B cell (primary cell): ENCODE results near the gene TNRC6B. TPM values are rescaled to one million over a fixed set of nuclear protein-coding genes. Genes with fewer than 3 reads are reported as not detected.
"Not testable (repeated sequence)": the region's sequence is repeated elsewhere in the genome, so short reads cannot be mapped to it uniquely, and the experiment has no call there.

Source experiments
- ATAC-seq: fragments of 200-7000 bp; cut with Tn5 transposase; one replicate; pipeline ENCODE4 v1.10.0; 2021; ENCODE audit warnings: low read depth, mild to moderate bottlenecking, moderate number of reproducible peaks, moderate library complexity
- CTCF ChIA-PET: fragments of 350-600 bp; sonication (Branson Sonifier 250); formaldehyde crosslinking; loops from one replicate; lab custom pipeline; 2021; ENCODE audit warnings: antibody characterized with exemption, inconsistent platforms; lab: Charles Lee
- POLR2A ChIA-PET: fragments of 350-600 bp; sonication (Branson Sonifier 250); formaldehyde crosslinking; loops from one replicate; lab custom pipeline; 2021; ENCODE audit warnings: antibody characterized with exemption; lab: Charles Lee
- DNase-seq: peaks from one replicate; pipeline ENCODE4 v3.0.0; 2013
- H2AFZ ChIP-seq: 2 replicates; pipeline ENCODE4 v1.6.1; 2012; ENCODE audit warnings: mild to moderate bottlenecking, low read depth, low read length; ENCODE audit not compliant: insufficient read depth, poor library complexity, severe bottlenecking
- H3K27ac ChIP-seq, 2 donors: 1 replicate in 1 of 2; 2 replicates in 1 of 2; pipeline ENCODE4 v1.5.1; 2012 to 2013; ENCODE audit warnings: low read length in 2 of 2, mild to moderate bottlenecking in 2 of 2, moderate library complexity in 1 of 2
- H3K27me3 ChIP-seq, 4 experiments: fragments of 200-600 bp in 1 of 4; sonication (generic) in 1 of 4; replicated peaks in 1 of 4; 1 replicate in 2 of 4; 2 replicates in 2 of 4; pipeline versions ENCODE4 v1.6.1 to v1.7.0; 2013 to 2016; ENCODE audit warnings: low read length in 3 of 4, mild to moderate bottlenecking in 2 of 4, mixed read lengths in 1 of 4, moderate library complexity in 1 of 4; ENCODE audit not compliant: insufficient read depth in 4 of 4, control insufficient read depth in 3 of 4; ENCODE audit errors: control extremely low read depth in 1 of 4
- H3K36me3 ChIP-seq, 2 experiments: replicated peaks in 1 of 2; 1 replicate in 1 of 2; 2 replicates in 1 of 2; pipeline versions ENCODE4 v1.6.1 to v1.7.1; 2013; ENCODE audit warnings: low read length in 1 of 2; ENCODE audit not compliant: insufficient read depth in 2 of 2, control insufficient read depth in 1 of 2; ENCODE audit errors: control extremely low read depth in 1 of 2, extremely low read depth in 1 of 2
- H3K4me1 ChIP-seq, 2 donors: fragments of 200-600 bp in 1 of 2; sonication (generic) in 1 of 2; 1 replicate in 1 of 2; 2 replicates in 1 of 2; pipeline versions ENCODE4 v1.5.1 to v1.6.1; 2013 to 2017; ENCODE audit warnings: low read length in 2 of 2; ENCODE audit not compliant: control insufficient read depth in 2 of 2, insufficient read depth in 2 of 2
- H3K4me2 ChIP-seq: replicated peaks from 2 replicates; pipeline ENCODE3; 2012; ENCODE audit warnings: mild to moderate bottlenecking, low read depth, low read length; ENCODE audit not compliant: poor library complexity, severe bottlenecking
- H3K4me3 ChIP-seq, 5 experiments: fragments of 200-600 bp in 1 of 5; sonication (generic) in 1 of 5; 1 replicate in 3 of 5; 2 replicates in 2 of 5; pipeline versions ENCODE4 v1.5.1 to v1.7.0; 2011 to 2016; ENCODE audit warnings: low read length in 4 of 5, mild to moderate bottlenecking in 4 of 5, low read depth in 2 of 5, control low read depth in 1 of 5, moderate library complexity in 1 of 5; ENCODE audit not compliant: insufficient read depth in 1 of 5; ENCODE audit errors: control extremely low read depth in 1 of 5, extremely low read depth in 1 of 5
- H3K79me2 ChIP-seq: fragments of 200-600 bp; sonication (generic); one replicate; pipeline ENCODE4 v1.6.0; 2016; ENCODE audit warnings: low read length; ENCODE audit not compliant: control insufficient read depth, insufficient read depth
- H3K9ac ChIP-seq: fragments of 200-600 bp; sonication (generic); 2 replicates; pipeline ENCODE4 v1.6.1; 2017; ENCODE audit warnings: mild to moderate bottlenecking, low read length, moderate library complexity
- H3K9me3 ChIP-seq, 3 donors: one replicate each; pipeline versions ENCODE4 v1.6.1 to v1.7.1; 2013; ENCODE audit warnings: low read length in 2 of 3; ENCODE audit not compliant: control insufficient read depth in 2 of 3, insufficient read depth in 1 of 3; ENCODE audit errors: control extremely low read depth in 1 of 3
- H4K20me1 ChIP-seq: 2 replicates; pipeline ENCODE4 v1.6.0; 2012; ENCODE audit warnings: mild to moderate bottlenecking, low read length; ENCODE audit not compliant: insufficient read depth, control insufficient read depth, poor library complexity, severe bottlenecking
- H3K27ac Mint-ChIP-seq: one replicate; pipeline ENCODE4 v1.8.0; 2021; ENCODE audit warnings: mixed read lengths
- H3K27me3 Mint-ChIP-seq: one replicate; pipeline ENCODE4 v1.8.0; 2021; ENCODE audit warnings: mixed read lengths
- H3K4me1 Mint-ChIP-seq: one replicate; pipeline ENCODE4 v1.8.0; 2021; ENCODE audit warnings: mixed read lengths
- H3K4me3 Mint-ChIP-seq: one replicate; pipeline ENCODE4 v1.8.0; 2021; ENCODE audit warnings: mixed read lengths
- H3K9me3 Mint-ChIP-seq: one replicate; pipeline ENCODE4 v1.8.0; 2022; ENCODE audit warnings: mixed read lengths; ENCODE audit not compliant: insufficient read depth
- CTCF ChIP-seq: fragments of 200-600 bp; IDR thresholded peaks from one replicate; pipeline ENCODE4 v1.8.0; 2022; ENCODE audit warnings: antibody characterized with exemption, mild to moderate bottlenecking
- EZH2 ChIP-seq: IDR thresholded peaks from 2 replicates; pipeline ENCODE4 v1.6.1; 2012; ENCODE audit warnings: borderline replicate concordance, low read depth, mild to moderate bottlenecking, moderate library complexity, low read length; ENCODE audit not compliant: insufficient read depth, poor library complexity, severe bottlenecking
- WGBS: methylation state at CpG from one replicate; pipeline ENCODE4 v1.1.5; 2013; ENCODE audit warnings: missing lambda C conversion rate; ENCODE audit not compliant: insufficient coverage; 5-methylcytosine and 5-hydroxymethylcytosine counted together
- intact Hi-C: fragments of 100-400 bp; cut with micrococcal nuclease; formaldehyde crosslinking; loops from one replicate; pipeline ENCODE4 v1.10.0; 2022
- polyA plus RNA-seq: library from polyadenylated mRNA; depleted of rRNA; stranded (reverse); fragments of >200 nt; gene quantifications from 2 replicates; pipeline ENCODE4 v1.2.3, GENCODE V29; 2012
- total RNA-seq, 2 donors: library from RNA; stranded (reverse); fragments of 120-200 nt in 1 of 2; gene quantifications; 1 replicate in 1 of 2; 2 replicates in 1 of 2; pipeline versions ENCODE4 v1.2.3 to v1.2.4, GENCODE V29; 2013 to 2022

The TNRC6B gene
- total and polyA plus RNA-seq, 2 donors (not counting 1 experiment from before 2014, with no cell fraction given), result 28.8 to 210 TPM

DNA sequence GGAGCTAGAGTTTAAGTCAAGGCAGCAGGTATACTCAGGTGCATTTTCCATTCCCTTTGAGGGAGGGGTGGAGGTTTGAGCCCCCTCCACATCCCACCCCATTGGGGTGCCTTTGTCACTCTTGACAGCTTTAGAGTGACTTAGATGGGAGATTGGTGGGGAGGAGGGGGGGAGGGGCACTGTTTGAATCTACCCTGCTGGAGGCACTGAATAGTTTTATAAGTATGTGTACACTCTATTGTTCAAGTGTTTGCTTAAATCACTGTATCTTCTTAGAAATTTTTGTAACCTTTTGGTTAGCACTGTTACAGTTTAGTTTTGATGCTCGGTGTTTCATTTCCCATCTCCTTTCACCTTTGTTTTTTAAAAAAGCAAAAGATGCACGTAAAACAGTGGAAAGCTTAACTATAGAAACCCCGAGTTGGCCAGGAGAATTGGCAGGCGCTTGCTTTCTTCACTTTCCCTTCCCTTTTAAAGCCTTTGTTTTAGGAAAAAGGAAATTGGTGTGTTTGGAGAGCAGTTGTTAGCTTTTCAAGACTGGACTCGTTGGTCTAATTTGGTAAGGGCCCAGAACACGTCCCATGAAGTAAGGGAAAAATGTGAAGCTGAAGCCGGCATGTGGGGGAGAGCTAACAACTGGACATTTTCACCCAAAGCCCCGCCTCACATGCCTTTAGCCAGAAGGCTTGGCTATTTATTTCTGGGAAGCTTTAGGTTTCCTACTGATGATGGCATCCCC is 42.8 kb downstream of the TNRC6B start:
- Histone ChIP-seq H3K4me1 (peaks cover 31% of the 10 kb centered on the region in 2 donors), H2AFZ (no peak overlapping the region), H3K27me3 (no peaks in the 10 kb centered on the region), H3K9me3 (no peaks in the 10 kb centered on the region), H3K36me3 (peaks cover 14 to 21% of the 10 kb centered on the region in 2 experiments), H3K4me2 (no peak overlapping the region), H3K27ac (no peak overlapping the region), H3K9ac (no peak overlapping the region), H4K20me1 (peaks cover 96% of the 10 kb centered on the region), H3K4me3 (no peak overlapping the region), H3K79me2 (peaks cover 99% of the 10 kb centered on the region)
- intact Hi-C loops, result no loop called here
- POLR2A ChIA-PET, result no interaction called here
- TF ChIP-seq EZH2 (no peak), CTCF (no peak)
- H3K4me3 Mint-ChIP-seq, result no peak overlapping the region
- H3K4me1 Mint-ChIP-seq, result peaks cover 62% of the 10 kb centered on the region
- WGBS, result 100% methylated on average over 3 of the region's 8 CpGs
- H3K9me3 Mint-ChIP-seq, result no peaks in the 10 kb centered on the region
- ATAC-seq, result no peak
- no peaks in the 10 kb centered on the region for H3K27me3 Mint-ChIP-seq
- no peak for DNase-seq
- CTCF ChIA-PET, result interaction anchor here (1.1 kb wide), 1 partner anchor 195 kb away, joined by 4 read pairs; no protein-coding TSS in a partner anchor
- H3K27ac Mint-ChIP-seq, result no peak overlapping the region

DNA sequence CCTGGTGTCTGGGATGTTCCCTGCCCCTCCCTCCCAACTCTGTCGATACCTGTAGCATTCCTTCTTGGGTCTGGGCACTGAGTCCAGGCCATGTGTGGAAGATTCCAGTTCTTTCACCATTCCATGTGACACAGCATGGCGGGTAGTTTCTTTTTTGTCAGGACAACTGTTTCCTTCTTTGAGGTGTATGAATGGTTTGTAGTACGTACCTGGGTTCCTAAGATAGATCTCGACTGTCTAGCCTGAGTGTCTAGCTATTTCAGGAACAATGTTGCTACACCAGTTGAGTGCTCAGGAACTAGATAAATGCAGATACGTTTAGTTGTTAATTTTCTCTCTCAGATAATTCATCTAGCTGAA is 43.3 kb downstream of the TNRC6B start:
- peaks cover 99% of the 10 kb centered on the region for H3K79me2 ChIP-seq
- H3K9ac ChIP-seq, result no peak overlapping the region
- TF ChIP-seq CTCF (no peak), EZH2 (no peak)
- peaks cover 14 to 21% of the 10 kb centered on the region in 2 experiments for H3K36me3 ChIP-seq
- no CpG with 5 or more reads among the region's 5 CpGs for WGBS
- ChIA-PET POLR2A (no interaction called here), CTCF (interaction anchor here (1.1 kb wide), 1 partner anchor 196 kb away, joined by 4 read pairs; no protein-coding TSS in a partner anchor)
- peaks cover 96% of the 10 kb centered on the region for H4K20me1 ChIP-seq
- Mint-ChIP-seq H3K4me1 (peaks cover 60% of the 10 kb centered on the region), H3K27ac (no peak overlapping the region), H3K27me3 (no peaks in the 10 kb centered on the region), H3K9me3 (no peaks in the 10 kb centered on the region), H3K4me3 (no peak overlapping the region)
- no peak overlapping the region for H3K4me2 ChIP-seq
- DNase-seq, result no peak
- H3K27ac ChIP-seq, result no peak overlapping the region
- H3K27me3 ChIP-seq, result no peaks in the 10 kb centered on the region
- H3K4me1 ChIP-seq, result peaks cover 26% of the 10 kb centered on the region in 2 donors
- no peak overlapping the region for H2AFZ ChIP-seq
- intact Hi-C loops, result no loop called here
- no peaks in the 10 kb centered on the region for H3K9me3 ChIP-seq
- no peak overlapping the region for H3K4me3 ChIP-seq
- no peak for ATAC-seq

GRCh38 chr22:40222979-40223378 is 45.3 kb downstream of the TNRC6B start:
- H3K27me3 Mint-ChIP-seq, POLR2A ChIA-PET, ATAC-seq, intact Hi-C loops, H3K27me3 ChIP-seq, H3K9me3 Mint-ChIP-seq, H3K27ac ChIP-seq, H3K4me3 ChIP-seq, CTCF ChIA-PET, H3K9me3 ChIP-seq, DNase-seq, H3K4me3 Mint-ChIP-seq, H3K9ac ChIP-seq, H2AFZ ChIP-seq, H3K4me2 ChIP-seq, H3K27ac Mint-ChIP-seq: not testable (repeated sequence)
- Histone ChIP-seq H3K36me3 (peaks cover 12 to 26% of the 10 kb centered on the region in 2 experiments), H3K4me1 (peaks cover 12% of the 10 kb centered on the region in 2 donors), H3K79me2 (peaks cover 99% of the 10 kb centered on the region), H4K20me1 (peaks cover 96% of the 10 kb centered on the region)
- H3K4me1 Mint-ChIP-seq, result peaks cover 51% of the 10 kb centered on the region
- 92% methylated on average over 7 of the region's 8 CpGs for WGBS
